HG03095 (cell line): ENCODE results near the gene LHPP.

Experiments
- ATAC-seq: cut with Tn5 transposase; IDR thresholded peaks from one replicate; pipeline ENCODE4 v1.9.1; 2021; ENCODE audit warnings: moderate library complexity; ENCODE audit not compliant: unreplicated experiment

The LHPP gene

DNA sequence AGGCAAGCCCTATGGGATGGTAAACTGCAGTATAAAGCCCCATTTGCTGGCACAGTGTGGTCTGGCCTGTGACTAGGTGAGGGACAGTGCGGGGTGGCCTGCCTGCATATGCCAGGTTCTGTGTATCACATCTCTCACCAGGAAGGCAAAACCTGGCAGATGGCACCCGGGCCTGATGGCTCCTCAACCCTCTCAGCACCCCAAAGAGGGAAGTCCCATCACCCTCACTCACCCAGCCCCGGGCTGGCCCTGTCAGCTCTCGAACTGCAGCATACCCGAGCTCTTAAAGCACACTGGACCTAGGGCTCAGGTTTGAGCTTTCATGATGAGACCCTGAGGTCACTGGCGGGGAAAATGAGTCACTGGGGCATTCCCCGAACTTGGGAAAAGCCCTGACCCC, 130.5 kb downstream of the LHPP start:
- ATAC-seq: no peak

DNA sequence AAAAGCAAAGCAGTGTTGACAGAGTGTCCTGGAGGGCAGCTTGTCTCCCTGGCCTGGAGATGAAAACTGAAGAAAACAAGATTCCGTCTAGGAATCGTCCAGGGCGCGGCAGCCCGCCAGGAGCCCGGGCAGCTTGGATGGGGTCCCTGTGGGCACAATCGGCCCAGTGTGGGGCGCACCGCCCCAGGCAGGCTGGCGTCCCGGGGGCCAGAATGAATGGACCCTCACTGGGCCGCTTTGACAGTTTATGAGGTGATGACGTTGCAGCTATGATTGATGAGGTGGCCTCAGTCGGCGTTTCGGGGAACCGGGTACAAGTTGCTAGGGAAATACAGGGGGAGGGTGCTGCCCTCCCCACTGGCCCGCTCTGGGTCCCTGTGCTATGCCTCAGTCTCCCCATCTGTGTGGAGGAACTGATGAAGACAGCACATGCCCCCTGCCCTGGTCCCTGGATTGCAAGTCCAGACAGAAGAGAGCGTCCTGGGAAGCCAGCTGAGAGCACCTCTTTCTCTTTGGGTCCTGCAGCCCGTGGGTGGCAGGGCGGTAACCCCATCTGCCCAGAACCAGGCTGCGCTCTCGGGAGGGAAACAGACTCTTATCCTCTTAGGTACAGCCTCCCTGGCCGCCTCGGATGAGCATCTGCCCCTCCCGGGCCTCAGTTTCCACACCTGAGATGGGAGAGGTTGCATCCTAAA, 131.3 kb downstream of the LHPP start:
- no peak for ATAC-seq

DNA sequence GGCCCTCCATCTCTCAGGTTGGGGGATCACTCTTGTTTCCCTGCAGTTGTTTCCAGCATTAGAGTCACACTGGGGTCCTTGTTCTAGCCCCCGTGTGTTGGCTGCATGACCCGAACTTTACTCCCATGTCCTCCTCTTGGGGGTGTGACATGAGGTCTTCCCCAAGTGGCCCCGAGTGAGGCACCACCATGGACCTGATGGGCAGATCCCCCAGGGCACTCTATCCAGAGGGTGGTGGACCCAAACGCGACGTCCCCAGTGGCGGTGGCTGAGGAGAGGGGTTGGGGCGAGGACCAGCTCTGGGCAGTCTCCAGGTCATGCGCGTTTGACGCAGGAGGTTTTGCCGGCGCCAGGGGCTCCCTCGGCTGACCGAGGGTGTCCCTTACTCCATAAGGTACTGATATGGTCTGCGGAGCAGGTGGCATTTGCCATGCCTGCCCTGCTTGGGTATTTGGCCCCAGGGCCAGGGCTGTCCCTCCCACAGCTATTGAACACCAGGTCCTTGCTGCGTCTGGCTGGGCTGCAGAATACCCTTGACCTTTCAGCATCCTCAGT, 131.9 kb downstream of the LHPP start:
- no peak for ATAC-seq

DNA sequence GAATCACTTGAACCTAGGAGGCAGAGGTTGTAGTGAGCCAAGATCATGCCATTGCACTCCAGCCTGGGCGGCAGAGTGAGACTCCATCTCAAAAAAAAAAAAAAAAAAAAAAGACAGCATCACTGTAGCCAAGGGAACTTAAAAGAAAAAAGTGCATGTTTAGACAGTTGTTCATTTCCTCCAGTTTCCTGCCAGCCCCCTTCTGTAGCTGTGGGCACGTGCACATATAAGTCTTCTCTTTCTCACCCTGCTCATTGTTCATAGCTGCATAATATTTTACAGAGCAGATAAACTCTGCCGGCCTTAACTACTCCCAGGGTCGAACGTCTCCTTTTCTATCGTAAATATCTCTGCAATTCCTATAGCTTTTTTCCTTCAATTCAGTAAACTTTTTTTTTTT, 132.6 kb downstream of the LHPP start:
- ATAC-seq: no peak

DNA sequence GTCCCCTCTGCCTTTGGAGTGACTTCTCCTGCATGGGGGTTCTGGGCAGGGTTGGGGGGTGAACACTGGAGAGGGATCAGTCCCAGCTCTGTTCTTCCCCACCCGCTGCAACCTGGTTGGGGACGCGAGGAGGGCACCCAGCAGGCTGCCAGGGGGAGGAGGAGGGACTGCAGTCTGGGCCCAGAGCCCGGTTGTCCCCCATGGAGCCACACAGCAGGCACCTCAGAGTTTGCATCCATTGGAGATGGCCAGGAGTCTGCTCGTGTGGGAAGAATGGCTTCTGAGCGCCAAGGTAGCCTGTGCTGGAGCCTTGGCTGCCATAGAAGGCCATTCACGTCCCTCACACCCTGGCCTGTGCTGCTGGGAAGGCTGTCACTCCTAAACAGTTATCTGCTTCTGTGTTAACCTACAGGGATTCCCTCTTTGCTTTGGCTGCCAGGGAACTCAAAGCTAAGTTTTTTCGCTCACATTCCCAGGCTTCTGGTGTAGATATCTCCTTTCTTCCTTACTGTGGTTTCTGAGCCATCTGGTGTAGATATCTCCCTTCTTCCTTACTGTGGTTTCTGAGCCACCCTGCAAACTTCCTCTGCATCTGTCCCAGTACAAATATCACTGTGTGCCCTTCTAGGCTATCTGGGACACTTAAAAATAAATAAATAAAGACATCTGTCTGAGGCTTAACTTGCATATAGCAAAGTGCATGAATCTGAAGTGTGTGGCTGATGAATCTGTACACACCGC, 133.7 kb downstream of the LHPP start:
- ATAC-seq: no peak

DNA sequence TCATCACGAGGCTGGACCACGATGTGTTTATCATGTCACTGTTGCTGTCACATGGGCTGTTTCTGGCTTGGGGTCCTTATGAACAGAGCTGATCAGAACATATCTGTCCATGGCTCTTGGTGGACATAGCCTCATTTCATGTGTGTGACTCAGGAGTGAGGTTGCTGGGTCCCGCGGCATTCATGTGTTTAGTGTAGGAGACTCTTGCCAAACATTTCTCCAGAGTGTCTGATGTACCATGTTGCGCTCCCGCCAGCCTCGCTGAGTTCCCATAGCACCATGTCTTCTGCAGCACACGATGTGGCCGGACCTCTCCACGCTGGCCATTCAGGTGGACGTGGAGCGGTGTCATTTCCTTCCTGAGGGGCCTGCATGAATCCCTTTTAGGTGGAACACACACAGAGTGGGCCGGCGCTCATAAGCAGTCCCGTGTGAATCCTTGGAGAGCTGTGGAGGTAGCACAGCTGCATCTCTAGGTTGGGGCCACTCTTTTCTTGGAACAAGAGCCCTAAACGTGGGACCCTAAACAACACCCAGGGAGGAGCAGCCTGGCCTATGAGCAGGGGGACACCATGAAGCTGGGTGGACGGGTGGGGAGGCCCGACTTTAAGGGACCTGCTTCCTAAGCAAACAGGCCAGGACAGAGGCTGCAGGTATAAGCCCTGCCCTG, 134.6 kb downstream of the LHPP start:
- no peak for ATAC-seq

DNA sequence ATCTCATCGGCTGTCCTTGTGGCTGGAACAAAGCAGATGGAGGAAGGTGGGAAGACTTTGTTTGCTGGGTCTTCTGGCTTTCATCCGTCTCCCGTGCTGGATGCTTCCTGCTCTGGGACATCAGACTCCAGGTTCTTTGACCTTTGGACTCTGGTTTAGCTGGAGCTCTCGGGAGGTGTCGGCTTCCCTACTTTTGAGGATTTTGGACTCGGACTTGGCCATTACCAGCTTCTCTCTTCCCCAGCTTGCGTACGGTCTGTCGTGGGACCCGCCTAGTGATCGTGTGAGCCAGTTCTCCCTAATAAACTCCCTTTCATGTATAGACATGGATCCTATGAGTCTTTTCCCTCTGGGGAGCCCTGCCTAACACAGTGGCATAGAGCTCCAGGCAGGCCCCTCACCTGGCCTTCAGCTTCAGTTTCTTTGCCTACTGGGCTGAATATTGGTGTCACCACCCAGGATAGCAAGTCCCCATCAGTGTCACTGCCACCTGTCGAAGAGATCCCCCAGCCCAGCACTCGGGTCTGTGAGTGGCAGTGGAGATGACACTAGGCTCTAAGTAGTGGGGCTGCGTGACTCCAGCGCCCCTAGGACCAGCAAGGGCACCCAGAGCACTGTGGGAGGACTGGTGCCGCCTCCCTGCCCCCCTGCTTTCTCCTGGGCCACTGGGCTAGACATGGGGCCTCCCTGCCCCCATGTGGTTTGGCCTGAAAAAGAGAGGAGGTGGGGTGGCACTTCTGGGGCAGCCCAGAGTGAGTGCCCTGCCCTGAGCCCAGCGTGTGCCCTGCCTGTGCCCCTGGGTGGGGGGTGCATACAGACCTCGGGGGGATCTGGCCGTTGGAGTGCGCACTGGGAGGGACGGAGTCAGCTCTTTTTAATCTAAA, 135.6 kb downstream of the LHPP start:
- ATAC-seq: no peak

DNA sequence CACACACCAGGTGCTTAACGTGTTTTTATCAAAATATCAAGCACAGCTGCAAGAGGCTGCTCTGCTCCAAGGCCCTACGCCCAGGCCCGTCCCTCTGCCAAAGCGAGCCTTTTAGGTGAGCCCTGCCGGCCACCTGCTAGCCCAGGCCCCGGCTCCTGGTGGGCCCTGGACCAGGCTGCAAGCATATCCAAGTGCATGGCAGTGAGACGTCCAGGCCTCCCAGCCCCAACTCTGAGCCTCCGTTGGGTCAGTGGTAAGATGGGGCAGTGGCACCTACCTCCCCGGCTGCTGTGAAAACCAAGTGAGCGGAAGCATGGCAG, 136.2 kb downstream of the LHPP start:
- ATAC-seq: no peak

DNA sequence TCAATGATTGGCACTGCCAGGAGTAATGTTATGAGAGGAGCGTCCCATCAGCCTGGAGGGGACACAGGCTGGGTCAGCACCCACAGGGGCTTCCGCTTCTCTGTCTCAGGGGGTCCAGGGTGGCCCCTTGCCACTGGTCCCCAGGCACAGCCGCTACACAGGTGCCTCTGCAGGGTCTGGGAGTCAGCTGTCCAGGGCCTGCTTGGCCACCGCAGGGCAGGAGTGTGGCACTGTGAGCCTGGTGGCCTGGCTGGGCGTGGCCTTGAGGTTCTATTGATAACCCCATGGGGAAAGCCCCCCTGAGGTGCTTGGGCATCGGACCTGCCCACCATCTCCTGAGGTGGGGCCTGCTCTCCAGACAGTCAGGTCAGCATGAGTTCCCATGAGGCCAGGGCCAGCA, 136.6 kb downstream of the LHPP start:
- no peak for ATAC-seq

DNA sequence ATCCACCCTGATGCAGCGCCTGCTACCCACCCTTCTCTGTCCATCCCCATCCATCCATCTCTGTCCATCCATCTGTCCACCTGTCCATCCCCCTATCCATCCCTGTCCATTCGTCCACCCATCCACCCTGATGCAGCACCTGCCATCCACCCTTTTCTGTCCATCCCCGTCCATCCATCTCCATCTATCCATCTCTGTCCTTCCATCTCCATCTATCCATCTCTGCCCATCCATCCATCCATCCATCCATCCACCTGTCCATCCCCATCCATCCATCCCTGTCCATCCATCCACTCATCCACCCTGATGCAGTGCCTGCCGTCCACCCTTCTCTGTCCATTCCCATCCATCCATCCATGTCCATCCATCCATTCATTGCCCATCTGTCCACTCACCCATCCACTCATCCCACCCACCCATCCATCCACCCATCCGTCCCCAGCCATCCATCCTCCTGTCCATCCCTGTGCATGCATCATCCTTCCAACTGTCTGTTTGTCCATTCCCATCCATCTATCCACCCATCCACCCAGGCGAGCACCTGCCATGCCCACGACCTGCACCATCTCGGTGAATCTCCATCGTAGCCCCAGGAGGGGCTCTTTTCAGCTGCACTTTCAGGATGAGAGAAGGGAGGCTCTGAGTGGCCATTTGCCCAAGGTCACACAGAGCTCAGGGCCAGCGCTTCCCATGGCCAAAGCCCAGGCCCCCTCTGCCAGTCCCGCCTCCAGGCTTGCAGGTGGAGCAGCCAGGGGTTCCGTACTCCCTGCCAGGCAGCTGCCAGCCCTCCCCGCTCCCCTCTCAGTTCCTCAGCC, 137.4 kb downstream of the LHPP start:
- no peak for ATAC-seq

DNA sequence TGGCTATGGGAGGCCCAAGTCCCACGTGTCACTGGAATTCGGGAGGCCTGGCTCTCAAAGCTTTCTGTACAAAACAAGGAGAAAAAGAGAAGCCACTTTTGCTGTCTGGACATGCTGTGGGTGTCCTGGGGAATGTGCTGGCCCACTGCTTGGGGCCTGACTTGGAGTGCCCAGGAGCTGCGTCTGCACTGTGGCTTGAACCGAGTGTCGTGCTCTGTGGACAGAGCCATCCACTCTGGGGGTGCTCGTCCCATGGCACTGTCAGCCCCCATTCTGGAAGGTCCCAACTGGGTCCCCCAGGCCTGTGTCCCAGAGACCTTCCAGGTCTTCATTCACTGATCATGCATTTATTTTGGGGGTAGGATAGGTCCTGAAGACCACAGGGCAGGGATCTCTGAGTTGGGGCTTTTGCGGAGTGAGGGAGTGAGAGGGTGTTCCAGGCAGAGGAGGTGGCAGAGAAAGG, 138.0 kb downstream of the LHPP start:
- ATAC-seq: no peak

DNA sequence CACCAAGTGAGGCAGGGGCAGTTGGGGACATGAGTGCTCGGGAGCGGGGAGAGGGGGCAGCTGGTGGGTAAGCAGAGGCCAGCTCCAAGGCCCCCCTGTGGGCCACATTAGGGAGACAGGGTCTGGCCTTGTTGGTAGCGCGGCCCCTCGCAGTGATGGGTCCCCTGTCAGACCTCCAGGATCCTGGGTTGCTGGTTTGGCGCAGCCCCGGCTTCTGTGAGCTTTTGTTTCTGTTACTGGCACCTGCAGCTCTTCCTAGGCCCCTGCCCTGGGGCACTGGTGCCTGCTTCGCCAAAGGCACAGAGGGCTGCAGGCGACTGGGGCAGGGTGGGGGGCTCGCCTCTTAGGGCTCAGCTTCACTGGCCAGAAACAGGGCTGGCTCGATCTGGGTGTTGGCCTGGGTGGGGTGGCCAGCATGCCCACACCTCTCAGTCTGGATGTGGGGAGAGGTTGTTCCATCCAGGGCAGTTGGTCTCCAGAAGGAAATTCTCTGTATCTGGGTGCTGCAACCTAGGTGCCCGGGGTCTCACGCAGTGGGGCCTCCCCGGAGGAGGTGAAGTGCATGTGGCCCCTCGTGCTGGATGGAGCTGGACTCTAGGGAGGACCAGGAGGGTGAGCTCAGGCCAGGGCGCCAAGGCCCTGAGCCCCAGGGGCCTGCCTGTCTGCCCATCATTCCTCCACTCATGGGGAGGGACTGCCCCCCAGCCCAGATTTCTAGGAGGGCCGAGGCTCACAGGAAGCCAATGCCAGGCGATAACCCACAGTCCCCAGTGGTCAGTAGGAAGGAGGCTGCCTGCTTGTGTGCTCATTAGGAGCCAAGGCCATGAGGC, 138.6 kb downstream of the LHPP start:
- ATAC-seq: no peak

DNA sequence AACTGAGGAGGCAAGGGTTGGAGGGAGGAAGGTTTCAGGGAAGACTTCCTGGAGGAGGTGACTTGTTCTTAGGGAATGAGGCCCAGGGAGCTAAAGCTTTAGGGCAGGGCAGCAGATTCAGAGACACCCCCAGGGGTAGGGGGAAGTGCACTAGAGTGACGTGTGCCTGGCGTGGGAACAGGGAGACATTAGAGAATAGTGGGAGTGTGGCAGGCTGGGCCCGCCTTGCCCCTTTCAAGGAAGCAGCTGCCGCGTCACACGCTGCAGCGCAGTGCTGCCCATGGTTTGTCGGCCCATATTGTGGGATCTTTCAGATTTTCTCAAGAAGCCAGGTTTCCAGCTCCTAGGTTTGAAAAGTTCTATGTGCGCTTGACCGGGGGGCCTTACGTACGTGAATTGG, 139.4 kb downstream of the LHPP start:
- no peak for ATAC-seq

DNA sequence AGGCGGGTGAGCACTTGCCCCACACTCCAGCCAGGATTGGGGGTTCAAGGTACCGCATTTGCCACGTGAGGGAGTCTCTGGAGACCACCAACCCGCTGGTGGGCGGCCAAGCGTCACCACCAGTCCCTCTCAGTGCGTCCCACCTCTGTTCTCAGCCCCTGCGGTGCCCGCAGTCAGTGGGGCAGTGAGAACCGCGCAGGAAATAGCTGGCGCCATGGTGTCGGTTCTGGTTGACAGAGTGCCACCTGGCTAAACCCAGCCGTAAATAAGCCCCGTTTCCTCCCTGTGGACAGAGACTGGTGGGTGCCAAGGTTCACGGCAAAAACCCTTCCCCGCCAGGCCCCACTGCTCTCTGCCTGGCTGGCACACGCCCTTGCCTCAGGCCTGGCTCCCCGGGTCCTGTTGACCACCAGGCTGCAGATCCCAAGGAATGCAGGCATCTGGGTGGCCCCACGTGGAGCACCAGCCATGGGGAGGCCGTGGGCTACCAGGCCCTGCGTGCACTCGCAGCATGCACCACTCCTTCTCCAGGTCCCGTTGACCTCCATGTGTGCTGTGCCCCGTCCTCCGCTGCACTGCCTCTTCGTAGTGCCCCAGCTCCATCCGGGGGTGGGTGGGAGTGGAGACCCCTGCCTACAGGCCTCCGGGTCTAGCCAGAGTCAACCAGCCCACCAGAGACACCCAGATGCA, 140.0 kb downstream of the LHPP start:
- ATAC-seq: no peak

DNA sequence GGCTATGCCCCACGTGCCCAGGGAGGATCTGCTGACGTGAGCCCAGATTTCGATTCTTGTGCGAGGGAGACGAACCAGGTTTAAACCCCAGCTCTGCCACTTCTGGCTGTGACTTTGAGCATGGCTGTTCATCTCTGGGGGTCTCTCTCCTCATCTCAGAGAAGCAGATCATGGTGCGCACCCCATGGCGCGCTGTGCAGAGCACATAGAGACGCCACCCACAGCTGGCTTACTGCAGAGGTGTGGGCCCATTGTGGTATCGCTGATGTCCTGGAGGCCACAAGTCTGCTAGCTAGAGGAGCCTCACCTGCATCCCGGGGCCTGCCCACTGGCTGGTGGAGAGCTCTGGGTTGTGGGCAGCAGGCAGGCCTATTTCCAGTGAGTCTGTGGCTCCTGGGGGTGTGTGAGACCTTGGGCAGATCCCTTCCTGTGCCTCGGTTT, 140.5 kb downstream of the LHPP start:
- ATAC-seq: no peak

DNA sequence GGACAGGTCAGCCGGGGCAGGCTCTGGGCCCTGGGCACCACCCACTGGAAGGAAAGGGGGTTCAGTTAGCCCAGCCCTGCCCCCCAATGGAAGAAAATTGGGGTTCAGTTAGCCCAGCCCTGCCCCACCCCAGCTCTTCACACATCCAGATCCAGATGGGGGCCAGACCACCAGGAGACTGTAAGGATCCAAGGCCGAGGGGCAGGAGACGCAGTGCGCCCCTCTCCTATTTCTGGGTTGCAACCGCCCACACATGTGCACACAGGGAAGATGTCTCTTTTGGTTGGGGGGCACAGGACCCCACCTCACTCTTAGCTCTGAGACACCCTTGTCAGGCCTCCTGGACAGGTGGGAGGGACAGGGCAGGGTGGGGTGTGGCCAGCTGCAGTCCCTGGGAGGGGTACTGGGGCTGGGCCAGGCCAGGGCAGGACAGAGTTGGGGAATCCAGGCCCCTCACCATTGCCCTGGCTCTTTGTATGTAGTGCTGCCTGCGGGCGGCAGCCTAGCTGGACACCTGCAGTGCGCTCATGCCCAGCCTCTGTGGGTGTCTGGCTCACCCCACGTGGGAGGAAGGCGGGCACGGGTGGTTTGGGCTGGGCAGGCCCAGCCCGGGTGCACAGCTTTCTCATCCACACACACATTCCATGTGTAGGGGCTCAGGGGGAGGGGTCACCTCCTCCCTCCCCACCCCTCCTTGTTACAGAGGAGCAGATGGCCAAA, 141.2 kb downstream of the LHPP start:
- no peak for ATAC-seq

DNA sequence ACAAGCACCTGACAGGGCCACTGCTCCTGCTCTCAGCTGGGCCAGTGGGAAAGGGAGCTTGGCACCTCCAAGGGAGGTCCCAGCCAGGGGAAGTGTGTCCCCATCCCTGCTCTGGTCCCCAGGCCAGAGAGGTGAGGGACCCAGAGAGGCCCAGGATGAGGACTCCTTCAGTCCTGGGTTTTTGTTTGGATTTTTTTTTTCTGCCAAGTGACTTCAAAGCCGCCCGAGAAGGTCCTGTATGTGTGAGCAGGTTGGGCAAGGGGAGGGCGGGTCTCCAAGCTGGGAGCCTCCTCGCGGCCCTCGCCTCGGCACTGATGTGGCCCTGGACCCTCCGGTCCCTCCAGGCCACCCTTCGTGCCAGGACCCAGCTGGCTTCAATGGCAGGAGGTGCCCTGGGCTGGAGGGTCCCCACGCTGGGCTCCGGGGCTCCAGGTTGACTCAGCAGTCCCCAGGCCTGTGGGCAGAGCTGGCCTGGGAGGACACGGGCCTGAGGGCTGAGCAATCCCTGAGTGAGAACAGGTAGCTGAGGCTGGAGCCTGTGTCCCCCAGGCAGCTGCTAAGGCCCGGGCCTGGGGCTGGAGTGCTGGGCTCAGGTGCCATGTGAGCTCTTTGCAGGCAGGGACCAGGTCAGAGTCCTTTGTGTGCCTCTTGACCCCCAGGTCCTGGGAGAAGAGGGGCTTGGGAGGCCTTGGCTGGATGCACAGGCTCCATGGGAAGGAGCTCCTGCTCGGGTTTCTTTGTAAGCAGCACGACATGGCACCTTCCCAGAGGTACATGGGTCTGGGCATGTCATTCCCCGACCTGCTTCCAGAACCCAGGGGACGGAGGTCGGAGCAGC, 142.0 kb downstream of the LHPP start:
- no peak for ATAC-seq
